T-helper 9 cell (primary cell): ENCODE results near the gene FOXN4.
"Not testable (repeated sequence)": the region's sequence is repeated elsewhere in the genome, so short reads cannot be mapped to it uniquely, and the experiment has no call there.

Experiments
- DNase-seq: peaks from one replicate; pipeline ENCODE4 v3.0.0-alpha.2; 2020
- total RNA-seq, 2 donors: gene quantifications; one replicate each; lab custom pipeline; 2026; lab: John Stamatoyannopoulos, UW

The FOXN4 gene, protein sequence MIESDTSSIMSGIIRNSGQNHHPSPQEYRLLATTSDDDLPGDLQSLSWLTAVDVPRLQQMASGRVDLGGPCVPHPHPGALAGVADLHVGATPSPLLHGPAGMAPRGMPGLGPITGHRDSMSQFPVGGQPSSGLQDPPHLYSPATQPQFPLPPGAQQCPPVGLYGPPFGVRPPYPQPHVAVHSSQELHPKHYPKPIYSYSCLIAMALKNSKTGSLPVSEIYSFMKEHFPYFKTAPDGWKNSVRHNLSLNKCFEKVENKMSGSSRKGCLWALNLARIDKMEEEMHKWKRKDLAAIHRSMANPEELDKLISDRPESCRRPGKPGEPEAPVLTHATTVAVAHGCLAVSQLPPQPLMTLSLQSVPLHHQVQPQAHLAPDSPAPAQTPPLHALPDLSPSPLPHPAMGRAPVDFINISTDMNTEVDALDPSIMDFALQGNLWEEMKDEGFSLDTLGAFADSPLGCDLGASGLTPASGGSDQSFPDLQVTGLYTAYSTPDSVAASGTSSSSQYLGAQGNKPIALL
- 0 reads per million in 2 donors for total RNA-seq

DNA sequence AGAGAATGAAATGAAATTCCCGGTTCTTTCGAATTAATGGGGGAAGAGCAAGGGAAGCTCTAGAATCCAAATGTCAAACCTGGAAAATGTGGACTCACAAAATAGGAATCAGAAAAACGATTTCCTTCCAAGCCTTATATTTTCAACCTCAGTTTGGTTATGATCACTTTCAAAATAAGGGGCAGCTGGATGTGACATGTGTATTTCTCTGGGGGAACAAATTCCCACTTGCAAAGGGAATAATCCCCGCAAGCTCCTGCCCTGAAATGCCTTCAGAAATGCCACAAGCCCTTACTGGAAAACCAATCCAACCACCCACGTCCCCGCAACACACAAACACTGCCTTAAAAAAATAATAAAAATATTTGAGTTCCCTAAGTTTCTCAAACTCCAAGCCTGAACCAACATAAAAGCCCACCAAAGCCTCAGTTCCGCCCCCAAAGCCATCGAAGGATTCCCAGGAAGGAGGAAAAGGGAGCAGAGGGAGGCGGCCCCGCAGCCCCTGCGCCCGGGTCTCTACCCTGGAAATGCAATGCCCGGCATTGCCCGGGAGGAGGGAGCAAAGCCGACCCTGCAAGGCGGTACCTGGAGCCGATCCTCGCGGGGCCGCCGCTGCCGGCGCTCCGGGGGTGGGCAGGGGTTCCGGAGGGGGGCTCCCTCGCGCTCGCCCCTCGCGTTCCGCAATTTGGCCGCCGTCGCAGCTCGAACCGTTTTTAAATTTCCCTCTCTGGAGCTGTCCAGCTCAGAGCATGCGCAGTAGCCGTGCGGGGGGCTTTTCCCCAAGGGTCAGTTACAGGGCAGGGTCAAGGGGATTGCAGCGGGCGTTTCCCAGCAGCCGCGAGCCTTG lies at the start of gene FOXN4:
Gene FOXN4, minus strand, starts transcription at position 751 of the 847 bp plus-strand sequence. CDS start 963 bp downstream, outside the sequence.
- DNase-seq = no peak

DNA sequence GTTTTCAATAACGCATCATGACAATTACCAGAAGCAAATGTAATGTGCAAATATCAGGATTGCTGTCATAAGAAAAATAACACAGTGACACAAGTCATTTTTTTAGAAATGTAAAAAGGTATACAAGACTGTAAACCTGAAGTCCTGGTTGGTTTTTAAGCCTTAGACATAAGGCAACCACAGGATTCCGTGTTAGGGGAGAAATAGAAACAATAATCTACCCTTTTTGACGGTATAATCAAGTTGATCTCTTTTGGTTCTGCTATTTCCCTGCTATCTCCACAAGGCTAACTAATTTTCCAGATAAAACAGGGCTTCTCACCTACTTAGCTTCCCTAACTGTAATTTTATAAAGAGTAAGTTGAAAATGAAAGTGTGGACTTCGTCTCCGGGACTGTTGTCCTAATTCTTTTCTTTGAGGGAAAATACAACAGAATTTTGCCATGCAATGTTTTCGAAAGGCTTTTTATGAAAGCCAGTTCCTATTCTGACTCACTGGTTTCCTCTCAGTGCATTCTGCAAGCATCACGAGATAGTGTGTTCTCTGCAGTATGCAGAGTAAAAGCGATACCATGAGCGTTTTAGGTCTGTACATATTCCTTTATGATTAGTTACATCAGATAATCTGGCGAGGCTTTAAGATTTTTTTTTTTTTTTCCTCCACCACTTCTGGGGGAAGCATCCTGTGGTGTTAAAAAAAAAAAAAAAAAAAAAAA lies 49.2 kb upstream of the FOXN4 start:
- no peak for DNase-seq

DNA sequence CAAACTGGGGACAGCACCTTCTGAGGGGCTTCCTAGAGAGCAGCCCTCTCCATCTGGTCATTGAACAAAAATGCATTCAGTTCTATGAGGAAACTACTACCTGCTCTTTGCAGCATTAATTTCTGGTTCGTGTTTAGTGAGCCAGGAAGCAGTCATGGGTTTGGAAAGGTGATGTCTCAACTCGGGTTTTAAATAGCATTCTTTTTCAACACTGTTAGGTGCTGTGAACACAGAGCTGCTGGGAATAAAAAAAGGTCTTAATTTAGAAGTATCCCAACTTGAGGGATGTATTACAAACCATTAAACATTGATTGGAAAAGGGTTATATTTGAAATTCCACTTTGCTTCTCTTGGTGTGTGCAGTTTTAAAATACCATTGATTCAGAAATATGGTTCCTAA lies 47.9 kb upstream of the FOXN4 start:
- DNase-seq = no peak

DNA sequence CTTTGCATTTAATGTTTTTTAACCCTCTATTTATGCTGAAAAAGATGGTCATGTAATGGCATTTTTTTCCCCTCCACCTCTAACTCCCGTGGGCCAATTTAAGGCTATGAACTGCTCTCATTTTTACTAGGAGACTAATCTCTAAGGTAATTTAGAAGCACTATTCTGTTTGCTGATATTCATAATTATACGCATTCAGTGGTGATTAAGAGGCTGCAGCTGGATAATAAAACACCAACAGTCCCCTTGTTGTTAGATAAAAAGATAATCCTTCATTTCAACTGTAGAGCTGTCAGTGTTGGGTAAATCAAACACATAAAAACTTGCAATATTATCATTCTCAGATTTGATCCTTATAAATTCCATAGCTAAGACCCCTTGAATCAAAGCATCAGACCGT lies 47.5 kb upstream of the FOXN4 start:
- no peak for DNase-seq

DNA sequence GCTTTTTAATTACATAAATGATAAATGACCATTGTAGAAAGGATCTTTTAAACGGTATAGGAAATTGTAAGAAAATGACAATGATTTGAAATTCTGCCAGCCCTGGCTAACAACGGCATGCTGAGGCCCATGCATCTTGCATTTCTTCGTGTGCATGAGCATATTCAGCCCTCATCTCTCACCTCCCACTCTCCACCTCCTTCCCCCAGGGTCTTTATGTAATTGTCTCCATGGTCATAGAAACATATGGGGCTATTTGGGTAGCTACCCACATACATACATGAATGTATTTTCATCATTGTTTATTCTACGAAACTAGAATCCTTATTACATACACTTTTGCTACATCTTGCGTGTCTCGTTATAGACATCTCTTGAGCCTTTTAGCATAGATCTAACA lies 43.1 kb upstream of the FOXN4 start:
- DNase-seq = no peak

DNA sequence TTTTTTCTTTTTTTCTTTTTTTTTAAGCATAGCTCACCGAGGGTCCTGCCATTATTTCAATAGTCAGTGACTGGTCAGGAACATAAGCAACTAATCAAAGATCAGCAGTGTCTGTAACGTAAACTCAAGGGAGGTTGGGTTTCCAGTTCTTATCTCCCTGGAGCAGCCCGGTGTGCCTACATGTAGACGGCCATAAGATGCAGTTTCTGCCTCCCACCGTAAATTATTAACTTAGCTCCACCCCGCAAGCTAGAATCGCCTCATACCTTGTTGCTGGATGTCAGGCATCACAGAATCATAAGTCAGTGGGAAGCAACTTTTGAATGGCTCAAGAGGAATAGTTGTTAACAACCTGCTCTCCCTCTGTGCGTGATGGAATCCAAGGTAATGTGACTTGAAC lies 38.5 kb upstream of the FOXN4 start, which contains the start of gene MYO1H:
Gene MYO1H, plus strand, starts transcription at position 312 of the 400 bp plus-strand sequence. Its CDS starts 61 bp downstream, at position 373.
- no peak for DNase-seq

DNA sequence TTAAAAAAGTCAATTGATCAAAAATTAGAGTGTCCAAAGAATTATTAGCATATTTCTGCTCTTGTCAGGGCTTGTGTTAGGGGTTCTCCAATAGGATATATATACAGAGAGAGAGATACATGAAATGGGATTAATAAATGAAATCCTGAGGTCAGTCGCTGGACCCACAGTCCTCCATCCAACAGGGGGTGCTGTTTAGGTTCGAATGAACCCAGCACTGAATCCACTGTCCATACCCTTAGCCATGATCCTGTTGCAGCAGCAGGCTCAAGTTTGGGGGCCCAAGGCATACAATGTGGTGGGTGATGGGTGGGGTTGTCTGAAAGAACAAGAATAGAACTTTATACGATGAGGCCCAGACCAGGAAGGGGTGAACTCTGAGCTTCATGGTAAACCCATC lies 37.8 kb upstream of the FOXN4 start:
- DNase-seq = no peak

DNA sequence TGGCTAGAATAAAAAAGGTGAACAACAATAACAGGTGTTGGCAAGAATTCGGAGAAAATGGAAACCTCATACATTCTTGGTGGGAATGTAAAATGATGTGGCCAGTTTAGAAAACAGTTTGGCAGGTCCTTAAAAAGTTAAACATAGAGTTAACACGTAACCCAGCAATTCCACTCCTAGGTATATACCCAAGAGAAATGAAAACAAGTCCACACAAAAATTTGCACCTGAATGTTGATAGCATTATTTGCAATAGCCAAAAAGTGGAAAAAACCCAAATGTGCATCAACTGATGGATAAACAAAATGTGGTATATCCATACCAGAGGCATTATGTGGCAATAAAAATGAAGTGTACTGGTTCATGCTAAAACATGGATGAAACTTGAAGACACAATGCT lies 36.3 kb upstream of the FOXN4 start:
- no peak for DNase-seq

DNA sequence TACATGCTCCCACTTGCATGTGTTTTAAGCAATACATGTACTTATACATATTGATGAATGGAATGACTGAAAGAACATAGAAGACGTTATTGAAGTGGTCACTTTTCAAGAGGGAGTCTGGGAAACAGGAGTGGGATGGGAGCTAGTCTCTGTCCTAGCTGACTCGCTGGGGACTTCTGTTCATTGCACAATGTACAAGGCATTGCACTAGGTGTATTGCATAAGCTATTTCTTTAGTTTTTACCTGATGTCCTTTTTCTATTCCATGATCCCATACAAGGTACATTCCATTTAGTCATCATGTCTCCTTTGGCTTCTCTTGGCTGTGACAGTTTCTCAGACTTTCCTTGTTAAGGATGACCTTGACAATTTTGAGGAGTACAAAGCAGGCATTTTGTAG lies 34.6 kb upstream of the FOXN4 start:
- DNase-seq = no peak

DNA sequence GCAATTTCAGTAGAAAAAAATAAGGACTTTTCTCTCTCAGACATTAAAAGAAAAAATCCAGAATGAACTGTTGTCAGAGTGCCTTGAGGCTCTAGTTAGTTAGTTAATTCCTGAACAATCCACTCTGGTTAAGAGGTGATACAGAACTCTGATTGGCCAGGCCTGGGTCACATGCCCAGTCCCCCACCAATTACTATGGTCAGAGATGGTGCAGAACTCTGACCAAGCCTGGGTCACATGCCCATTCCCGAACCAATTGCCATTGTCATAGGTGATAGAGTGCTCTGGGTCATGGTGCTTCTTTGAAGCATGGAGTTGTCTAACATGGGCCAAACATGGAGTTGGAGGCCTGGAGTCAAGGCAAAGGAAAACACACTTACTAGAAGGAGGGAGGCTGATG lies 27.5 kb upstream of the FOXN4 start:
- no peak for DNase-seq

DNA sequence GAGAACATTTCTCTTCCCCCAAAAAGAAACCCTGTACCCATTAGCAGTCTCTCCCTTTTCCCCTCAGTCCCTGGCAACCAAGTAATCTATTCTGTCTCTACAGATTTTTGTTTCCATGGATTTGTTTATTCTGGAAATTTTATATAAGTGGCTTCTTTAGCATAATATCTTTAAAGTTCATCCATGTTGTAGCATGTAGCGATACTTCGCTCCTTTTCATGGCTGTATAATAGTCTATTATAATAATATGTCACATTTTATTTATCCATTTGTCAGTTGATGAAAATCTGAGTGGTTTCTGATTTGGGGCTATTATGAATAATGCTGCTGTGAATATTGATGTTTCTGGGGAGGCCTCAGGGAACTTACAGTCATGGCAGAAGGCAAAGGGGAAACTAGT lies 25.8 kb upstream of the FOXN4 start:
- DNase-seq = no peak

DNA sequence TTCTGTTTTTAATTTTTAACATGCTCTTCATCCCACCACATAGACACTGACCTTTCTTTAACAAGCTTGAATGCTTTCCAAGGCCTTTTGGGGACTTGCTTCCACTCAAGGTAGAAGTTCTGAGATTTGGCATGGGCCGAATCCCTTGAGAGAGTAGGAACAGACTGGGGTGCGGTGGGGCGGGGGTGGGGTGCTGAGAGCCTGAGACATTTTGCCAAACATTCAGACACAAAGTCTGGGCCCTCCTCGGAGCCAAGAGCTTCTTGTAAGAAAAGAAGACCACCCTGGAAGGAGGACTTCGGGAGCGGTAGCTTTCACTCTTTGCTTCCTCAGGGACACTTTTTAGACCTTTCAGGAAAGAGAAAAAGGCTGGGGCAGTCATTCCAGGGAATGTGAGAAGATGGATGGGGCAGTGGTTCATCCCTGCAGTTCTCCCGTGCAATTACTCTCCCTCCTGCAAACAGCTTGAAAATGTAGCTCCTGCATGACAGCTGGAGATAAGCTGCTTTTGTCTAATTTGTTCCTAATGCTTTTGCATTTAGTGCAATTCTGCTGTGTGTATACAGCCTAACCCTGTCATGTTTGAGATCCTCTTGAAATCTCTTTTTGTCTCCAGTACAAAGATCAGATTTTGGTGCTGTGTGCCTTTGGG lies 22.3 kb upstream of the FOXN4 start:
- DNase-seq = no peak

DNA sequence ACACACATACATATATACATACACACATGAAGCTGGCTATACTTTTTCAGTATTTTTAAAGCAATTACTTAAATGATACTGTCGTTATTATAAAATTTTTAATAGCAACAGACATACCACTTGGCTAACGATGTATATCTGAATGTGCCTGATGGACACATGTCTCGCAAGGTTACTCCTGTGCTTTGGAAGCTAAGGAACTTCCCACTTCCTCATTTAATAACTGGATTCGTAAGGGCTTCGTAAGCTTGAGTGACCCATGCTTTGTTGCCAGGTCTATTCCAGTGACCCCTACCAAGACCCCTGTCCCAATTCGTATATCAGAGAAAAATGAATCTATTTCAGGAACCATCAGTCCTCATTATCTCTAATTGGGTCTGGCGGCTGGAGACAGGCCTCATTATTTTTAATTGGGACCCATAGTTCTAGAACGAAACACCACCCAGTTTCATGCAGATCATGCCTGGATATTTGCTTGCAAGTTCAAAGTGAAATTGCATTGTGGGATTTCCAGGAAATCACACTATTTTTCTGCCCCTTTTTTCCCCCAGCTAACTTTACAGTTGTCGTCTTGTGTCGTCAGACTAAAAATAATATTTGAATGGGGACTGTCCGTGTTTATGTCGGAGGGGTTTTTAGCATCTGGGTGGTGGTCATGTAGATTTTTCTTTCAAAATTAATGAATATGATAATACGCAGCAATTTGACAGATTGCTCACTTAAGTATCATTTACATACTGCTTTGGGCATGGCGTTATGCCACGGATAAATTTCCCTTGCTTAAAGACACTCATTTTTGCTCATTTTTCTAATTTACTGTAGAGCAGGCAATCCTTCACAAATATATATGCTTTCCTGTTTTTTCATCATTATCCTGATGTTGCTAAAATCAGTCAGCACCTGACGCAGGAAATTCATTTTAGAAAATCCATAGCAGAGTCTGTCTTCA lies 21.5 kb upstream of the FOXN4 start:
- no peak for DNase-seq

DNA sequence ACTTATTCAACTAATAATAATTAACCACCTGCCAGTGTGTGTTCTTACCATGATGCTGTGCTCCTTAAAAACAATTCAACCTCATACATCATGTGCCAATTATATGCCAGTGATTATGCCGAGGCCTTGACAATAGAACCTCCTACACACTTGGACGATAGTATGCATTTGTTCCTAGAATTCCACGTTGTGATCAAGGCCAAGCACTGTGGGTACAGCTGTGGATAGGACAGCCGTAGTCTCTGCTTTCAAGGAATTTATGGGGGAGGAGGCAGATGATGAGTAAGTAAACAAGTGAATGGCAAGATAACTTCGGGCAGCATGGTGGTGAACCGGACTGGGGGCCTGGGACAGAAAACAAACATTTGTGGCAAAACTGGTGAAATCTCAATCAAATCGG lies 20.6 kb upstream of the FOXN4 start:
- DNase-seq = no peak

DNA sequence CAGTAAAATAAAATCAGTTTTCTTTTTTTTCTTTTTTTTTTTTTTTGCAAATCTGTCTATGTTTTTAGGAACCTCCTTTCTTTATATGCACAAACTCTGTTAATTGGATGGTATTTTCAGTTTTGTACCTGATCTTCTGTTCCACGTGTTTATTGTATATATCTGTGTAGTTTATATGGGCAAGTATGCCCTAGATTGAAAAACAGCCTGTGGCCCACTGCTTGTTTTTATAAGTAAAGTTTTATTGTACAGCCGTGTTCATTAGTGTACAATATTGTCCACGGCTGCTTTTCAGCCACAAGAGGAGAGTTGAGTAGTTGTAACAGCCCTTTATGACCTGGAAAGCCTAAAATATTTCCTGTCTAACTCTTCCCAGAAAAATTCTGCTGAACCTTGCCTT lies 19.9 kb upstream of the FOXN4 start:
- DNase-seq = no peak

DNA sequence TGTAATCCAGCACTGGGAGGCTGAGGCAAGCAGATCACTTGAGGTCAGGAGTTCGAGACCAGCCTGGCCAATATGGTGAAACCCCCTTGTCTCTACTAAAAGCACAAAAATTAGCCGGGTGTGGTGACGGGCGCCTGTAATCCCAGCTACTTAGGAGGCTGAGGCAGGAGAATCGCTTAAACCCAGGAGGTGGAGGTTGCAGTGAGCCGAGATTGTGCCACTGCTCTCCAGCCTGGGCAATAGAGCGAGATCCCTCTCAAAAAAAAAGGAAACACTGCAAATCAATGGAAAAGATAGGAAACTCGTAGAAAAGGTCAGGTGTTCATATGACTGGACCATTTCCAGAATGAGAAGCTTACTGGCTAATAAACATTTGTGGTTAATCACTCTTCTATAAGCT lies 12.2 kb upstream of the FOXN4 start:
- not testable (repeated sequence) for DNase-seq

DNA sequence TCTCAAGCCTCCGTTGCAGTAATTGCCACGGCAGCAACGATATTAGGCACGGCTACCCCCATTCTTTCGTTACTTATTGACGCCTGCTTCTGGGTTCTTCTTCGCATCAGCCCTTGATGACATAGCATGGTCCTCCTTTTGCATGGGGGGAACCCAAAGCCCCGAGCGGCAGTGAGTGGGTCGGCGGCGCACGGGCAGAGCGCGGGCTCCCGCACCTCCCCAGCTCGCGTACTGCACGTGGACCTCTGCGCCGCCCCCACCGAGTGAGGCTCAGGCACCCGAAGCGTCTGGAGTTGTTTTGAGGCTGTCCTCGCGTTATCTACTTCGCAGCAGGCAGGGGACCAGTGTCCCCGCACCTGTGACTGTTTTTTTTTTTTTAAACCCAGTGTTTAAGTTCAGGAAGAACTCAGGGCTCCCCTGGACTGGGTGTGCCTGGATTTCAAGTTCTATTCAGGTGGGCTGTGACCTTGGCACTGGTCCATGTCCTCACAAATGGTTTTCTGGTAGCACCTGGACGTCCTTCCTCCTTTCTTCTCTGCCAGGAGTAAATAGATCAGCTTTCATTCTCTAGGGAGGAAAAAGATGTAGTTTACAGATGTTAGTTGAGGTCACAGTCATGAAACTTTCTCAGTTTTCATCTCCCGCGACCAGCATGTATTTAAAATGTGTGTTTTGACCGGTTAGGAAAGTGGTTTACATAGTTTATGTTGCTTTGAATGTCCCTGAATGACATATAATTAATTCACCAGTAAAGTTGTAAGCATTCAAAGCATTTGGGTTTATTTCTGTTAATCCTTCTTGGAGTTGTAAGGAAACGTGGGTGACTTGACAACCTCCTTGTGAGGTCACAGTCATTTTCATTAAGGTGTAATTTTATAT lies 1.4 kb upstream of the FOXN4 start:
- DNase-seq = no peak

DNA sequence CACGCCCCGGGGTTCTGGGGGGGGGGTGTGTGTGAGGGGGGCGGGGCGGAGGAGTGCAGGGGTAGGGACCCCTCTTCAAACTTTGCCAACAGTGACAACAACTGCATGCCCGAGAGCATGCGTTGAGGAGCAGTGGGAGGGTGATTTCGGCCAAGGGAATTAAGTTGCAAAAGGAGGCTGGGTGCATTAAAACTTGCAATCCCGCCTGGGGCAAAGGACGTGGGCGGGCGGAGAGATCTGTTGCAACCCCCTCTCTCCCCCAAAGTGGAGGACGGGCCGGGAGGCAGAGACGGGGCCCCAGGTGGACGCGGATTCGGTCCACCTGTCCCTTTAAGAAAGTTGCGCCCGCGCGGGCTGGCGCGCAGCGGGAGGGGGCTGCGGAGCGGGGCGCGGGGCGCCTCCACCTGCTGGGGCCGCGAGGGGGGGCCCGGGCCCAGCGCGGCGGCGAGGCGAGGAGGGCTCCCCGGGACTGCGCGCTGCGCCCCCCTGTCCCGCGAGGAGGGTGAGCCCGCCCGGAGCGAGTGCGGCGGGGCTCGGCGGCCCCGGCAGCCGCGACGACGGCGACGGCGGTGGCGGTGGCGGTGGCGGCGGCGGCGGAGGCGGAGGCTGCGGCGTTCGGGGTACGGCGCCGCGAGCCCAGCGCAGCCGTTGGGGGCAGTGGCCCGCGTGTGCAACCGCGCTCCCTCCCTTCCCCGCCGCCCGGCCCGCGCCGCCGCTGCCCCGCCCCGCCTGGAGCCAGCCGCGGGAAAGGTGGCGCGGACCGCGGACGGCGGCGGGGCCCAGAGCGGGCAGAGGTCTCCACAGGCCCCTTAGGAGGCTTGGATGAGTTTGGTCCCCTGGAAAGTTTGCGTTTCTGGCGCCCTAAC lies 530 bp upstream of the FOXN4 start:
- no peak for DNase-seq

DNA sequence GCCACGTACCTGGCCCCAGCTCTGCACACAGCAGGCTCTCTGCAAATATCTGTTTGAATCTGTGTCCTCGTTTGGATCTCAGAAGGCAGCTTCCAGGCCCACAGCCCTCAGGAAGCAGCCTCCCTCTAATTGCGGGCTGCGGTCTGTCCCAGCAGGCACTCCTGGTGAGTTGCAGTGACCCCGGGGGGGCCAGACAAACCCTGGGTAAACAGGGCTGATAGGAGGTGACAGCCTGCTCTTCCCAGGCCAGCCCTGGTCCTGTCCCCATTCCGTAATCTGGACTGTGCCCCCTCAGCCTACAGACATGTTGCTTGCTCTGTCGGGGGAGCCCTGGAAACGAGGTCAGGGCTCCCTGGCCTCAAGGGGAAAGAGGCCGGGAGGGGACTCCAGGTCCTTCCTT lies 2.0 kb downstream of the FOXN4 start:
- no peak for DNase-seq
